Measurements from ENCODE around the gene FAM98A.
A peak's percentile ranks its signal among the peaks of the same experiment; 100 is the strongest.

FAM98A gene

GRCh38 chr2:33595385-33595784, 3.7 kb downstream of the FAM98A start:
- DNase-seq = no peak

- no peak for DNase-seq
Measured at GRCh38 chr2:33589444-33589843, 9.7 kb downstream of the FAM98A start.

- no peak for DNase-seq
Measured at GRCh38 chr2:33588232-33588631, 10.9 kb downstream of the FAM98A start.

GRCh38 chr2:33586766-33587165, 12.3 kb downstream of the FAM98A start:
- DNase-seq = no peak

- no peak for DNase-seq
Measured at GRCh38 chr2:33583194-33583938, 15.7 kb downstream of the FAM98A start.

- no peak for DNase-seq
Measured at GRCh38 chr2:33581872-33582271, 17.2 kb downstream of the FAM98A start.

- no peak for DNase-seq
Measured at GRCh38 chr2:33579227-33579626, 19.9 kb downstream of the FAM98A start.

GRCh38 chr2:33577668-33578067, 21.4 kb downstream of the FAM98A start:
- no peak for DNase-seq

- DNase-seq = no peak
Measured at GRCh38 chr2:33577084-33577483, 22.0 kb downstream of the FAM98A start.

GRCh38 chr2:33573657-33574056, 25.4 kb downstream of the FAM98A start:
- DNase-seq = no peak

- no peak for DNase-seq
Measured at GRCh38 chr2:33570681-33571080, 28.4 kb downstream of the FAM98A start.

GRCh38 chr2:33561872-33562271, 37.2 kb downstream of the FAM98A start:
- DNase-seq = no peak

GRCh38 chr2:33560017-33560416, 39.1 kb downstream of the FAM98A start:
- no peak for DNase-seq

- peak; percentile 52 for DNase-seq
Measured at GRCh38 chr2:33559328-33559727, 39.8 kb downstream of the FAM98A start.

- DNase-seq = no peak
Measured at GRCh38 chr2:33555681-33556080, 43.4 kb downstream of the FAM98A start.

- DNase-seq = no peak
Measured at GRCh38 chr2:33552758-33553461, 46.2 kb downstream of the FAM98A start.

GRCh38 chr2:33550206-33550605, 48.9 kb downstream of the FAM98A start:
- DNase-seq = no peak

GRCh38 chr2:33541243-33541642, 57.9 kb downstream of the FAM98A start:
- no peak for DNase-seq

- DNase-seq = no peak
Measured at GRCh38 chr2:33535421-33535820, 63.7 kb downstream of the FAM98A start.

Data from left hindlimb (tissue), 1 donor.